Thoracic aorta (tissue), 2 donors: ENCODE results near the gene MOK. TPM values are rescaled to one million over a fixed set of nuclear protein-coding genes. Genes with fewer than 3 reads are reported as not detected.
"Not testable (repeated sequence)": the region's sequence is repeated elsewhere in the genome, so short reads cannot be mapped to it uniquely, and the experiment has no call there.

Experiments used
- ATAC-seq: fragments of 150-250 bp; one replicate; pipeline ENCODE4 v1.8.0; 2017; ENCODE audit warnings: low read depth; ENCODE audit not compliant: insufficient number of reproducible peaks, low FRiP score
- DNase-seq: peaks from one replicate; pipeline ENCODE4 v3.0.0-alpha.2; 2020; ENCODE audit warnings: low spot score
- H3K27ac ChIP-seq, 2 donors: fragments of 200-600 bp; sonication (generic); 1 replicate in 1 of 2; 2 replicates in 1 of 2; pipeline ENCODE4 v1.5.1; 2016; ENCODE audit warnings: mild to moderate bottlenecking in 2 of 2, moderate library complexity in 2 of 2
- H3K27me3 ChIP-seq: fragments of 200-600 bp; sonication (generic); replicated peaks from 2 replicates; pipeline ENCODE4 v1.6.0; 2016; ENCODE audit warnings: mild to moderate bottlenecking; ENCODE audit not compliant: insufficient read depth
- H3K36me3 ChIP-seq: fragments of 200-600 bp; sonication (generic); one replicate; pipeline ENCODE4 v1.5.1; 2016
- H3K4me1 ChIP-seq, 2 donors: fragments of 200-600 bp; sonication (generic); 1 replicate in 1 of 2; 2 replicates in 1 of 2; pipeline versions ENCODE4 v1.5.1 to v1.6.0; 2016; ENCODE audit warnings: low read depth in 2 of 2, mild to moderate bottlenecking in 1 of 2; ENCODE audit not compliant: control insufficient read depth in 1 of 2
- H3K4me3 ChIP-seq: fragments of 200-600 bp; sonication (generic); 2 replicates; pipeline ENCODE4 v1.5.1; 2016; ENCODE audit warnings: mild to moderate bottlenecking
- H3K9me3 ChIP-seq: fragments of 200-600 bp; sonication (generic); 2 replicates; pipeline ENCODE4 v1.5.1; 2016
- CTCF ChIP-seq: fragments of 200-600 bp; sonication (generic); IDR thresholded peaks from one replicate; pipeline ENCODE4 v1.5.1; 2019; ENCODE audit warnings: antibody characterized with exemption
- total RNA-seq, 2 donors: library from RNA; depleted of rRNA; stranded (reverse); fragments of >200 nt; gene quantifications; one replicate each; pipeline versions ENCODE4 v1.1.0 to v1.2.3, GENCODE V29; 2016

Gene MOK
- total RNA-seq, 2 donors from 2014 or later, result 15.0 to 41.0 TPM

- no peak for ATAC-seq
- Histone ChIP-seq H3K27me3 (no peaks in the 10 kb centered on the region), H3K36me3 (peaks cover 18% of the 10 kb centered on the region), H3K4me3 (no peak overlapping the region), H3K4me1 (no peaks in the 10 kb centered on the region), H3K9me3 (no peaks in the 10 kb centered on the region), H3K27ac (no peak overlapping the region)
- DNase-seq, result no peak
- TF ChIP-seq CTCF, result no peak
Observed at GRCh38 chr14:102333390-102333789, 28.4 kb upstream of the MOK start.

- H3K9me3 ChIP-seq, result no peaks in the 10 kb centered on the region
- peaks cover 8% of the 10 kb centered on the region for H3K36me3 ChIP-seq
- no peak for DNase-seq
- H3K27me3 ChIP-seq, result no peaks in the 10 kb centered on the region
- no peak for TF ChIP-seq CTCF
- no peak for ATAC-seq
- H3K4me1 ChIP-seq, result no peaks in the 10 kb centered on the region
- H3K4me3 ChIP-seq, result no peak overlapping the region
- H3K27ac ChIP-seq, result no peak overlapping the region
Observed at GRCh38 chr14:102330806-102331205, 25.8 kb upstream of the MOK start.

GRCh38 chr14:102329381-102329780, 24.4 kb upstream of the MOK start:
- H3K27ac ChIP-seq, H3K4me3 ChIP-seq, H3K27me3 ChIP-seq, DNase-seq, H3K9me3 ChIP-seq, H3K36me3 ChIP-seq, H3K4me1 ChIP-seq, ATAC-seq: not testable (repeated sequence)

GRCh38 chr14:102326583-102326982, 21.6 kb upstream of the MOK start:
- Histone ChIP-seq H3K27me3 (no peaks in the 10 kb centered on the region), H3K9me3 (no peaks in the 10 kb centered on the region), H3K36me3 (no peaks in the 10 kb centered on the region), H3K27ac (no peak overlapping the region), H3K4me1 (peaks cover 0 to 6% of the 10 kb centered on the region in 2 donors), H3K4me3 (no peak overlapping the region)
- no peak for TF ChIP-seq CTCF
- no peak for ATAC-seq
- DNase-seq, result no peak

- no peaks in the 10 kb centered on the region for H3K9me3 ChIP-seq
- peaks cover 0 to 9% of the 10 kb centered on the region in 2 donors for H3K4me1 ChIP-seq
- no peak overlapping the region for H3K27ac ChIP-seq
- no peak for TF ChIP-seq CTCF
- H3K27me3 ChIP-seq, result no peaks in the 10 kb centered on the region
- ATAC-seq, result no peak
- DNase-seq, result no peak
- H3K4me3 ChIP-seq, result no peak overlapping the region
- no peaks in the 10 kb centered on the region for H3K36me3 ChIP-seq
Observed at GRCh38 chr14:102325791-102326345, 20.9 kb upstream of the MOK start.

- no peaks in the 10 kb centered on the region for H3K9me3 ChIP-seq
- H3K27ac ChIP-seq, result no peak overlapping the region
- H3K36me3 ChIP-seq, result no peaks in the 10 kb centered on the region
- no peak for ATAC-seq
- peak; percentile 39 for TF ChIP-seq CTCF
- no peak overlapping the region for H3K4me3 ChIP-seq
- peaks cover 5 to 26% of the 10 kb centered on the region in 2 donors for H3K4me1 ChIP-seq
- no peaks in the 10 kb centered on the region for H3K27me3 ChIP-seq
- peak; percentile 47 for DNase-seq
Observed at GRCh38 chr14:102323102-102323501, 18.1 kb upstream of the MOK start.
